Left renal pelvis (tissue), 4 donors: ENCODE measurements around the gene CYP11A1. TPM values are rescaled to one million over a fixed set of nuclear protein-coding genes. Genes with fewer than 3 reads are reported as not detected.
"Not testable (repeated sequence)": the region's sequence is repeated elsewhere in the genome, so short reads cannot be mapped to it uniquely, and the experiment has no call there.

Experiments
- DNase-seq, 4 donors: peaks; one replicate each; pipeline ENCODE4 v3.0.0-alpha.2; 2013; ENCODE audit warnings: low read depth in 4 of 4, low spot score in 3 of 4
- polyA plus RNA-seq, 4 donors: library from polyadenylated mRNA; unstranded; fragments of 120-200 nt; gene quantifications; one replicate each; pipeline ENCODE4 v1.2.1, GENCODE V29; 2013; ENCODE audit not compliant: insufficient read length in 4 of 4

CYP11A1 gene
- polyA plus RNA-seq, 4 donors = 1.1 to 6.0 (median 1.9) TPM

- no peak for DNase-seq
These were observed 33.7 kb upstream of the CYP11A1 start for GRCh38 chr15:74400915-74401757.

GRCh38 chr15:74400313-74400860, 32.9 kb upstream of the CYP11A1 start:
- no peak for DNase-seq

DNA sequence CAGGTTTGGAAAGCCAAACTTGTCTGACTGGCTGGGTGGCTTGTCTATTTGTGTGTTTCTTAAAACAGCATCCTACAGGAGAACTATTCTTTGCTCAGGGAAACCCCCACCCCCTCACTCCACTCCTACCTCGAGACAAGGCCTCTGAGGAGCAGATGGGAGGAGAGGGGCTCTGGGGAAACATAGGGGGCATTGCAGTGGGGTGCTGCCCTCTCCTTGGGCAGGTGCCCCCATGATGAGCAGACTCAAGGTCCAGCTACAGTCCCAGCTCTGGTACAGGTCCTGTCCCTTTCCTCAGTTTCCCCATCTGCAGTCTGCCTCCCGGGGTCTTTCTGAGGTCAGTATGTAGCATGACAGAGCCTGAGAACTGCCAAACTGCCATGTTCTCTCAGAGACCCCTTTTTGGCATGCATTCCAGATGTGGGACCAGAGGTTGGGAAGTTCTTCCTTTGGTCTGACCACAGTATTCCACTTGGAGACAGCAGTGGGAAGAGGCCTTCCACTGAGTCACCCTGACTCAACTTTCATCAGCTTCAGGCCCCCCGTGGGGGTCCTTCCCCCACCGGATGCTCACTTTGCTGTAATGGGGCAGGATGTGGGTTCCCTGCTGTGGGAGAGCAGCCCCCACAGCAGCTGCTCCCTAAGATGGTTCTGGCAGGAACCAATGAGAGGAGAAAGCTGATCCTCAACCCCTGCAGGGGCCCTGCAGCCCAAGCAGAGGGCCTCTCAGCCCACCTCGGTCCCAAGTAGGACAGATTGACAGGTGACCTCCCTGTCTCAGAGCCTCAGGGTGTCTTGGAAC, 32.3 kb upstream of the CYP11A1 start:
- no peak for DNase-seq

GRCh38 chr15:74399100-74399499, 31.7 kb upstream of the CYP11A1 start:
- no peak for DNase-seq

DNA sequence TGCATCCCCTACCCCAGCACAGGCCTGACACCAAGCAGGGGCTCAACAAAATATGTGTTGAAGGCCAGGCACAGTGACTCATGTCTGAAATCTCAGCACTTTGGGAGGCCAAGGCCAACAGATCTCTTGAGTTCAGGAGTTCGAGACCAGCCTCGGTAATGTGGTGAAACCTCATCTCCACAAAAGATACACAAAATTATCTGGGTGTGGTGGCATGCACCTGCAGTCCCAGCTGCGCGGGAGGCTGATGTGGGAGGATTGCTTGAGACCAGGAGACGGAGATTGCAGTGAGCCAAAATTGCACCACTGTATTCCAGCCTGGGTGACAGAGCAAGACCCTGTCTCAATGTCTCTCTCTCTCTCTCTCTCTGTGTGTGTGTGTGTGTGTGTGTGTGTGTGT, 30.7 kb upstream of the CYP11A1 start:
- no peak for DNase-seq

DNA sequence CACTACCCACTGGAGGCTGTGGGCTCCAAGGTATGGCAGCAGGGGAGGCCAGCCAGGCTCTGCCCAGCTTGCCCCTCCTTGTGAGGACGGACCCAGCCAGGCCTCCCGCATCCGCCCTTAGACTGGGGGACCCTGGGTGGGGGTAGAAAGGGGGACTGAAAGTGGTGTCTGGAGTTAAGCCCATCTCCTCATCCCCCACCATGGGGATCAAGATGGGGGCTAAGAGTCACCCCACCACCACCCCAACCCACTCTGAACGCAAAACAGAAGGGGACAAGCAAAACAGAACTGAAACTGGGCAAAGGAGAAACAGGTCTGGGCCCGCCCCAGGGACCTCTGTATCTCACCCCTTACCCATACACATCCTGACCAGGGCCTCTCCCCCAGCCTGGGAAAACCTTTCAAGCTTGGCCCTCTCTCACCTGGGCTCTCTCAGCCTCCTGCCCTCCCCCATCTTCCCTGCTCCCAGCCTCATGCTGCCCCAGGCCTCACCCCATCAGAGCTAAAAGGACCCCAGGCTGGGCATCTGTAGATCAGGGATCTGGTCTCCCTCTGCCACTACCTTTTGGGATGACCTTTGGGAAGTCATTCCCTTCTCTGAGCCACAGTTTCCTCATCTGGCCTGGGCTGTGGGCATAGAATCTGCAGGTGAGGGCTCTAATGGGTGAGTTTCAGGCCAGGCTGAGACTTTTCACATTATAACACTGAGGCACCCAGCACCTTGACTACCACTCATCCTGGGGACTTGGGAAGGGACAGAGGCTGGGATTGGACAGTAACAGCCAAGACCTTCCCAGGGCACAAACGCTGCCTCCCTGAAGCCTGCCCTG, 30.0 kb upstream of the CYP11A1 start:
- DNase-seq = no peak

GRCh38 chr15:74396445-74397238, 29.2 kb upstream of the CYP11A1 start:
- DNase-seq = no peak

DNA sequence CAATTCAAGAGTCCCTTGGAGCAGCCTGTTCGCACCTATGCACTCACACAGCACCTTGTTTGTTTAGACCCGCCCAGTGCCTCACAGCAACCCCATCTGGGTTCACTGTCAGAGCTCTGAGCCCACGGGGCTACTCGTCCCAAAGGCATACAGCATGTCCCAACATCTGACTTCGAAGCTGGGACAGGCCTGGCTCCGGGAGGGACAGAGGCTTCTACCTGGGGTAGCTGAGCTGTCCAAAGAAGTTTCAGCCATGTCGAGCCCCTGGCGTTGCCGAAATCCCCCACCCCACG, 28.6 kb upstream of the CYP11A1 start:
- DNase-seq = no peak

- DNase-seq = no peak
These were observed 28.1 kb upstream of the CYP11A1 start for GRCh38 chr15:74395319-74396145.

- no peak for DNase-seq
These were observed 26.8 kb upstream of the CYP11A1 start for GRCh38 chr15:74394090-74394846.

- no peak for DNase-seq
These were observed 26.0 kb upstream of the CYP11A1 start for GRCh38 chr15:74393423-74393822.

DNA sequence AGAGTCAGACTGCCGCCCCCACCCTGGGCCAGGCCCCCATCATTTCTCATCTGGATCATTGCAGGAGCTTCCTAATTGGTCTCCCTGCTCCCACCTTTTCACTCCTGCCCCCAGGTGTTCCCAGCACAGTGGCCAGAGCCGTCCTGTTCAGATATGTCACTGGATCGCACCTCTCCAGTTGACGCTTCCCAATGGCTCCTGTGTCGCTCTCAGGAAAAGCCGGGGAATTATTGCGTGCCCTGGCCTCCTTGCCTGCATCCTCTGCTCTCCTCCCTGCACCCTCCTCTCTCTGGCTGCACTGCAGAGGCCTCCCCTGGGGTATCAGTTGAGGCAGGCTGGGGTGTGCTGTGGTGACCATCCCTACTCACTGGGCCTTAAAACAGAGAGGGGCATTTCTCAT, 25.5 kb upstream of the CYP11A1 start:
- DNase-seq = no peak

GRCh38 chr15:74392451-74392830, 25.0 kb upstream of the CYP11A1 start:
- no peak for DNase-seq

GRCh38 chr15:74391582-74392450, 24.4 kb upstream of the CYP11A1 start:
- DNase-seq = no peak

DNA sequence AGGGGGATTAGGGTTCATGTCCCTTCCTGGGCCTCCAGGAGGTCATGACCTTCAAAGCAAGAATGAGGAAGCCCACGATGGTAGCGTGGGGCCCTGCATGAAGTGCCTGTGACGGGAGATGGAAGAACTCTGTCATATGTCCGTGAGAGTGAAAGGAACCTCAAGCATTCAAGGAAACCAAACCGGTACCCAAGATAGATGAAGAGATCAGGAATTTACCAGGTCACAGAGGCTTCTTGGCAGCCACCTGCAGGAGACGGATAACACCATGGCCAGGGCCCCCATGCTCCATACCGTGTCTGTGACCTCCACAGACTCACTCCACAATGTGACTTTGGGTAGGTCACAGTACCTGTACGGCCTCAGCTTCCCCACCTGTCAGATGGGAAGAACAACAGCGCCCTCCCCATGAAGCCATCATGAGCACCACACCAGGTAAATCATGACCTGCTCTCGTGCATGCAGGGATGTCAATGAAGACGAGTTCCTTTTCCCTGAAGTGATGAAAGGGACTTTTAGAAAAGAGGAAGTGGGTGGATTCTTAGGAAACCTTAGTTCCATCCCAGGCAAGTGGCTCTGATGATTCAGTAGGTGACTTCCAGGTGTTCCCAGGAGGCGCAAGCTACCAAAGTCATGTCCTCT, 23.3 kb upstream of the CYP11A1 start:
- DNase-seq = no peak

DNA sequence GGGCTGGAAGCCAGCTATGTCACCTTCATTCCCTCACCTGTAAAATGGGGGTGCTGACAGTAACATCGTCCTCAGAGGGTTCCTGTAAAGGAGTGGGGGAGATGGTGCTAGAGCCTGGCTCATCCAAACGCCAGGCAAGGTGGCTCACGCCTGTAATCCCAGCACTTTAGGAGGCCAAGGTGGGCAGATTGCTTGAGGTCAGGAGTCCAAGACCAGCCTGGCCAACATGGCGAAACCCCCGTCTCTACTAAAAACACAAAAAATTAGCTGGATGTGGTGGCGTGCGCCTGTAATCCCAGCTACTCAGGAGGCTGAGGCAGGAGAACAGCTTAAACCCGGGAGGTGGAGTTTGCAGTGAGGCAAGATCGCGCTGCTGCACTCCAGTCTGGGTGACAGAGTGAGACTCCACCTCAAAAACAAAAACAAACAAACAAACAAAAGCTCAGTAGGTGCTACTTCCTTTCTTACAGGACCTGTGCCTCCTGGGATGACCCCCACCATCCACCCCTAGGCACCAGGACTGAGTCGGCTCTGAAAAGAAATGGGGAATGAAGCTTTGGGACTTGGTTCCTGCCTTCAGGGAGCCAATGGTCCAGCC, 22.7 kb upstream of the CYP11A1 start:
- DNase-seq = not testable (repeated sequence)
